ENCODE results near the gene FBXO5.

- TF ChIP-seq CEBPB (IDR thresholded peaks at IDR 0.05), result no peak
- no peak for TF ChIP-seq TAF1 (IDR thresholded peaks at IDR 0.05; ENCODE audit: low read depth)
- no peak for TF ChIP-seq MAX (IDR thresholded peaks at IDR 0.05)
- TF ChIP-seq, protein P1, sequence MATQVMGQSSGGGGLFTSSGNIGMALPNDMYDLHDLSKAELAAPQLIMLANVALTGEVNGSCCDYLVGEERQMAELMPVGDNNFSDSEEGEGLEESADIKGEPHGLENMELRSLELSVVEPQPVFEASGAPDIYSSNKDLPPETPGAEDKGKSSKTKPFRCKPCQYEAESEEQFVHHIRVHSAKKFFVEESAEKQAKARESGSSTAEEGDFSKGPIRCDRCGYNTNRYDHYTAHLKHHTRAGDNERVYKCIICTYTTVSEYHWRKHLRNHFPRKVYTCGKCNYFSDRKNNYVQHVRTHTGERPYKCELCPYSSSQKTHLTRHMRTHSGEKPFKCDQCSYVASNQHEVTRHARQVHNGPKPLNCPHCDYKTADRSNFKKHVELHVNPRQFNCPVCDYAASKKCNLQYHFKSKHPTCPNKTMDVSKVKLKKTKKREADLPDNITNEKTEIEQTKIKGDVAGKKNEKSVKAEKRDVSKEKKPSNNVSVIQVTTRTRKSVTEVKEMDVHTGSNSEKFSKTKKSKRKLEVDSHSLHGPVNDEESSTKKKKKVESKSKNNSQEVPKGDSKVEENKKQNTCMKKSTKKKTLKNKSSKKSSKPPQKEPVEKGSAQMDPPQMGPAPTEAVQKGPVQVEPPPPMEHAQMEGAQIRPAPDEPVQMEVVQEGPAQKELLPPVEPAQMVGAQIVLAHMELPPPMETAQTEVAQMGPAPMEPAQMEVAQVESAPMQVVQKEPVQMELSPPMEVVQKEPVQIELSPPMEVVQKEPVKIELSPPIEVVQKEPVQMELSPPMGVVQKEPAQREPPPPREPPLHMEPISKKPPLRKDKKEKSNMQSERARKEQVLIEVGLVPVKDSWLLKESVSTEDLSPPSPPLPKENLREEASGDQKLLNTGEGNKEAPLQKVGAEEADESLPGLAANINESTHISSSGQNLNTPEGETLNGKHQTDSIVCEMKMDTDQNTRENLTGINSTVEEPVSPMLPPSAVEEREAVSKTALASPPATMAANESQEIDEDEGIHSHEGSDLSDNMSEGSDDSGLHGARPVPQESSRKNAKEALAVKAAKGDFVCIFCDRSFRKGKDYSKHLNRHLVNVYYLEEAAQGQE (IDR thresholded peaks at IDR 0.05; ENCODE audit: low read depth), result no peak
- no peak for TF ChIP-seq FOXM1 (IDR thresholded peaks at IDR 0.05; ENCODE audit: borderline replicate concordance, low read depth)
- no peak for TF ChIP-seq TCF12 (IDR thresholded peaks at IDR 0.05; ENCODE audit: low read depth)
- no peak for TF ChIP-seq EGR1 (IDR thresholded peaks at IDR 0.05)
- TF ChIP-seq YY1 (IDR thresholded peaks at IDR 0.05; ENCODE audit: low read depth), result no peak
- no peak for TF ChIP-seq RAD21 (IDR thresholded peaks at IDR 0.05; ENCODE audit: low read depth)
- no peak for TF ChIP-seq TEAD4 (IDR thresholded peaks at IDR 0.05)
- TF ChIP-seq EP300 (IDR thresholded peaks at IDR 0.05; ENCODE audit: borderline replicate concordance), result no peak
Observed at GRCh38 chr6:152976749-152977148, 6.1 kb downstream of the FBXO5 start.

All from Ishikawa (cell line).